ENCODE data around the gene SCRN2. TPM values are rescaled to one million over a fixed set of nuclear protein-coding genes. Genes with fewer than 3 reads are reported as not detected.

SCRN2 gene
- total and polyA plus RNA-seq, 2 of the 13 experiments (the other 11 are each of a cell fraction or from before 2014, with no cell fraction given), result 21.7 to 29.5 TPM

DNA sequence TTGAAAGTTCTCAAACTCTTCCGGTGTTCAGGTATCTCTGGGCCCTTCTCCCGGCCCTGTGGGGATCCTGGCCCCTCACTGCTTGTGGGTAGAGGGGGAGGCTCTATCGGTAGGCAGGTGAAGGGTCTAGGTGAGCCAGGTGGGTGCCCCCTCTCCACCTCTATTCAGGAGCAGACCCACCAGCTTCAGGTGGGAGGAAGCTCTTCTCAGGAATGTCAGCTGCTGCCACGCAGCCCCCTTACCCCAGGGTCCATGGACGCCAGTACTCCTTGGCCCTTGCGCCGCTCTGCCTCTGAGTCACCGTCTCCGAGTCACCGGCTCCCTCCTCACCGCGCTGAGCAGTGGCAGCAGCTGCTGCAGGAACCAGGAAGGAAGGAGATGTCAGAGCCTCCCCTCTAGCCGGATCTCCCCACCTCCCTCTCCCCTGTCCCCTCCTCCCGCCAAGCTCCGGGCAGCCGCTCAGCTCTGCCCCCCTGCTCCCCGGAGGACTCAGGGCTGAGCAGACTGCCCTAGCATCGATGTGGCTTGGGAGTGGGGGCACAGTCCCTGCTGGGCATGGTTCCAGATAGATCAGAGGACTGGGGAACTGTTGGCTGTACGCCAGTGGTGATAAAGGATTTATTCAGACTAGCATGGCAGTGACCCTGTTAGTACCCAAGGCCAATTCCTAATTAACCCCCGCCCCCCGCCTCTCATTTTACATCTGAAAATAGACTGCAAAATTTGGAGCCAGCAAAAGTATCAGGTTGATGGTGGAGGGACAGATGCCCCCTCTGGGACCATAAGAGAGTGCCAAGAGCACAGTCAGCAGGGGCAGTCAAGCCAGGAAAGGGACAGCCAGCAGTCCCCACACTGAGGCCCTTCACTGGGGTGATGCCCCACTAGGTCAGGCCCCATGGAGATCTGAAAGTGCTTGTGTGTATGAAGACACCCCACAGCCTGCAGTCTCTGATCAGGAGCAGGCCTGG lies 19.4 kb downstream of the SCRN2 start, which contains the start of gene OSBPL7 (continued):
- TF ChIP-seq, protein P1, sequence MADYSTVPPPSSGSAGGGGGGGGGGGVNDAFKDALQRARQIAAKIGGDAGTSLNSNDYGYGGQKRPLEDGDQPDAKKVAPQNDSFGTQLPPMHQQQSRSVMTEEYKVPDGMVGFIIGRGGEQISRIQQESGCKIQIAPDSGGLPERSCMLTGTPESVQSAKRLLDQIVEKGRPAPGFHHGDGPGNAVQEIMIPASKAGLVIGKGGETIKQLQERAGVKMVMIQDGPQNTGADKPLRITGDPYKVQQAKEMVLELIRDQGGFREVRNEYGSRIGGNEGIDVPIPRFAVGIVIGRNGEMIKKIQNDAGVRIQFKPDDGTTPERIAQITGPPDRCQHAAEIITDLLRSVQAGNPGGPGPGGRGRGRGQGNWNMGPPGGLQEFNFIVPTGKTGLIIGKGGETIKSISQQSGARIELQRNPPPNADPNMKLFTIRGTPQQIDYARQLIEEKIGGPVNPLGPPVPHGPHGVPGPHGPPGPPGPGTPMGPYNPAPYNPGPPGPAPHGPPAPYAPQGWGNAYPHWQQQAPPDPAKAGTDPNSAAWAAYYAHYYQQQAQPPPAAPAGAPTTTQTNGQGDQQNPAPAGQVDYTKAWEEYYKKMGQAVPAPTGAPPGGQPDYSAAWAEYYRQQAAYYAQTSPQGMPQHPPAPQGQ (CRISPR knock-in tag; IDR thresholded peaks at IDR 0.05; ENCODE audit: borderline replicate concordance), result 0 out of 2 replicates have a peak, but pooled peaks have one; percentile 47
- TF ChIP-seq KAT8 (CRISPR knock-in tag; IDR thresholded peaks at IDR 0.05) (peak; percentile 98), ZNF441 (CRISPR knock-in tag; IDR thresholded peaks at IDR 0.05; ENCODE audit: borderline replicate concordance) (0 out of 2 replicates have a peak, but pooled peaks have one; percentile 42), NBN (conservative IDR thresholded peaks at IDR 0.05) (no peak), ZNF691 (CRISPR knock-in tag; IDR thresholded peaks at IDR 0.05; ENCODE audit: borderline replicate concordance, low read depth) (0 out of 2 replicates have a peak, but pooled peaks have one; percentile 43), SMYD3 (CRISPR knock-in tag; IDR thresholded peaks at IDR 0.05) (no peak), ZNF432 (CRISPR knock-in tag; IDR thresholded peaks at IDR 0.05; ENCODE audit: borderline replicate concordance) (no peak), MXI1 (IDR thresholded peaks at IDR 0.05; ENCODE audit: borderline replicate concordance, low read depth, low read length) (peak; percentile 53; the same call in 1 of the 3 replicates), MTERF4 (CRISPR knock-in tag; IDR thresholded peaks at IDR 0.05) (peak; percentile 68; the same call in 1 of the 2 replicates), EEA1 (CRISPR knock-in tag; IDR thresholded peaks at IDR 0.05; ENCODE audit: borderline replicate concordance) (0 out of 2 replicates have a peak, but pooled peaks have one; percentile 4), HNRNPLL (IDR thresholded peaks at IDR 0.05; ENCODE audit: low read depth, low read length, poor library complexity, severe bottlenecking) (peak; percentile 40)
- TF ChIP-seq, protein P2, sequence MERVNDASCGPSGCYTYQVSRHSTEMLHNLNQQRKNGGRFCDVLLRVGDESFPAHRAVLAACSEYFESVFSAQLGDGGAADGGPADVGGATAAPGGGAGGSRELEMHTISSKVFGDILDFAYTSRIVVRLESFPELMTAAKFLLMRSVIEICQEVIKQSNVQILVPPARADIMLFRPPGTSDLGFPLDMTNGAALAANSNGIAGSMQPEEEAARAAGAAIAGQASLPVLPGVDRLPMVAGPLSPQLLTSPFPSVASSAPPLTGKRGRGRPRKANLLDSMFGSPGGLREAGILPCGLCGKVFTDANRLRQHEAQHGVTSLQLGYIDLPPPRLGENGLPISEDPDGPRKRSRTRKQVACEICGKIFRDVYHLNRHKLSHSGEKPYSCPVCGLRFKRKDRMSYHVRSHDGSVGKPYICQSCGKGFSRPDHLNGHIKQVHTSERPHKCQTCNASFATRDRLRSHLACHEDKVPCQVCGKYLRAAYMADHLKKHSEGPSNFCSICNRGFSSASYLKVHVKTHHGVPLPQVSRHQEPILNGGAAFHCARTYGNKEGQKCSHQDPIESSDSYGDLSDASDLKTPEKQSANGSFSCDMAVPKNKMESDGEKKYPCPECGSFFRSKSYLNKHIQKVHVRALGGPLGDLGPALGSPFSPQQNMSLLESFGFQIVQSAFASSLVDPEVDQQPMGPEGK (CRISPR knock-in tag; IDR thresholded peaks at IDR 0.05), result peak; percentile 95
- TF ChIP-seq, protein P3, sequence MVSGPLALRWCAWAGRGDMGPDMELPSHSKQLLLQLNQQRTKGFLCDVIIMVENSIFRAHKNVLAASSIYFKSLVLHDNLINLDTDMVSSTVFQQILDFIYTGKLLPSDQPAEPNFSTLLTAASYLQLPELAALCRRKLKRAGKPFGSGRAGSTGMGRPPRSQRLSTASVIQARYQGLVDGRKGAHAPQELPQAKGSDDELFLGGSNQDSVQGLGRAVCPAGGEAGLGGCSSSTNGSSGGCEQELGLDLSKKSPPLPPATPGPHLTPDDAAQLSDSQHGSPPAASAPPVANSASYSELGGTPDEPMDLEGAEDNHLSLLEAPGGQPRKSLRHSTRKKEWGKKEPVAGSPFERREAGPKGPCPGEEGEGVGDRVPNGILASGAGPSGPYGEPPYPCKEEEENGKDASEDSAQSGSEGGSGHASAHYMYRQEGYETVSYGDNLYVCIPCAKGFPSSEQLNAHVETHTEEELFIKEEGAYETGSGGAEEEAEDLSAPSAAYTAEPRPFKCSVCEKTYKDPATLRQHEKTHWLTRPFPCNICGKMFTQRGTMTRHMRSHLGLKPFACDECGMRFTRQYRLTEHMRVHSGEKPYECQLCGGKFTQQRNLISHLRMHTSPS (CRISPR knock-in tag; IDR thresholded peaks at IDR 0.05; ENCODE audit: low read depth), result peak; percentile 70; the same call in 1 of the 2 replicates
- TF ChIP-seq, protein P4, sequence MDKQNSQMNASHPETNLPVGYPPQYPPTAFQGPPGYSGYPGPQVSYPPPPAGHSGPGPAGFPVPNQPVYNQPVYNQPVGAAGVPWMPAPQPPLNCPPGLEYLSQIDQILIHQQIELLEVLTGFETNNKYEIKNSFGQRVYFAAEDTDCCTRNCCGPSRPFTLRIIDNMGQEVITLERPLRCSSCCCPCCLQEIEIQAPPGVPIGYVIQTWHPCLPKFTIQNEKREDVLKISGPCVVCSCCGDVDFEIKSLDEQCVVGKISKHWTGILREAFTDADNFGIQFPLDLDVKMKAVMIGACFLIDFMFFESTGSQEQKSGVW (CRISPR knock-in tag; IDR thresholded peaks at IDR 0.05; ENCODE audit: borderline replicate concordance), result no peak
- TF ChIP-seq, protein P5, sequence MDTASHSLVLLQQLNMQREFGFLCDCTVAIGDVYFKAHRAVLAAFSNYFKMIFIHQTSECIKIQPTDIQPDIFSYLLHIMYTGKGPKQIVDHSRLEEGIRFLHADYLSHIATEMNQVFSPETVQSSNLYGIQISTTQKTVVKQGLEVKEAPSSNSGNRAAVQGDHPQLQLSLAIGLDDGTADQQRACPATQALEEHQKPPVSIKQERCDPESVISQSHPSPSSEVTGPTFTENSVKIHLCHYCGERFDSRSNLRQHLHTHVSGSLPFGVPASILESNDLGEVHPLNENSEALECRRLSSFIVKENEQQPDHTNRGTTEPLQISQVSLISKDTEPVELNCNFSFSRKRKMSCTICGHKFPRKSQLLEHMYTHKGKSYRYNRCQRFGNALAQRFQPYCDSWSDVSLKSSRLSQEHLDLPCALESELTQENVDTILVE (CRISPR knock-in tag; IDR thresholded peaks at IDR 0.05), result no peak

All from HepG2 (cell line).